Stimulated activated CD4-positive, alpha-beta T cell treated with anti-CD3 and anti-CD28 coated beads, Interleukin-12 subunit alpha, Interleukin-12 subunit beta, amount 100 ng/mL, for 48 hours (primary cell): ENCODE data around the gene MYO15B.

Experiments used
- DNase-seq, 3 donors: peaks; one replicate each; pipeline ENCODE4 v3.0.0-alpha.2; 2020; ENCODE audit warnings: low read depth in 2 of 3, low spot score in 1 of 3

MYO15B gene

DNA sequence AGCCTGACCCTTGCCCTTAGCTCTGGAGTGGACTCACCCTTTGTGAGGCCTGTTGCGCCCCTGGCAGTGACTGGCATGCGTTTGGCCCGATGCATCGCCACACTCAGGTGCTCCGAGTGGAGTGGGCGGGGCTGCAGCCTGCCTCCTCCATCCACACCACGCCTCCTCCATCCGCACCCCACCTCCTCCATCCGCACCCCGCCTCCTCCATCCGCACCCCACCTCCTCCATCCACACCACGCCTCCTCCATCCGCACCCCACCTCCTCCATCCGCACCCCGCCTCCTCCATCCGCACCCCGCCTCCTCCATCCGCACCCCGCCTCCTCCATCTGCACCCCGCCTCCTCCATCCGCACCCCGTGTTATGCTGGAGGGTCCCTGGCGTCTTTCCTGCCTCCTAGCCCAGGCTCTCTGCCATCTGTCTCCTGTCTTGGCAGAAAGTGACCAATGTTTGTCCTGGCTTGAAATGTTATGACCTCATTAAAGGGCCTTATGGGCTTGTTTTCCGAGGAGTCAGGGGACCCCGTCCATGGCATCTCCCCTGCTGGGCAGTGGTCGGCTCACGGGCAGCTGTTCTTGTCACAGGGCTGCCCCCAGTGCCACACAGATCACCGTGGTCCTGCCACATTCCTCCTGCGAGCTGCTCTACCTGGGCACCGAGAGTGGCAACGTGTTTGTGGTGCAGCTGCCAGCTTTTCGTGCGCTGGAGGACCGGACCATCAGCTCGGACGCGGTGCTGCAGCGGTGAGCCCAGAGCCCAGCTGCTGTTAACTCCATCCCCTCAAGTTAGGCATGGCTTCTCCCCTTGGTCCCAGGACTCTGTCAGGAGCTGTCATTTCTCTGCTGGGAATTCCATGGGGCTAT is 28.7 kb upstream of the MYO15B start:
- DNase-seq, result no peak

GRCh38 chr17:75559958-75560533 is 27.6 kb upstream of the MYO15B start:
- no peak for DNase-seq

DNA sequence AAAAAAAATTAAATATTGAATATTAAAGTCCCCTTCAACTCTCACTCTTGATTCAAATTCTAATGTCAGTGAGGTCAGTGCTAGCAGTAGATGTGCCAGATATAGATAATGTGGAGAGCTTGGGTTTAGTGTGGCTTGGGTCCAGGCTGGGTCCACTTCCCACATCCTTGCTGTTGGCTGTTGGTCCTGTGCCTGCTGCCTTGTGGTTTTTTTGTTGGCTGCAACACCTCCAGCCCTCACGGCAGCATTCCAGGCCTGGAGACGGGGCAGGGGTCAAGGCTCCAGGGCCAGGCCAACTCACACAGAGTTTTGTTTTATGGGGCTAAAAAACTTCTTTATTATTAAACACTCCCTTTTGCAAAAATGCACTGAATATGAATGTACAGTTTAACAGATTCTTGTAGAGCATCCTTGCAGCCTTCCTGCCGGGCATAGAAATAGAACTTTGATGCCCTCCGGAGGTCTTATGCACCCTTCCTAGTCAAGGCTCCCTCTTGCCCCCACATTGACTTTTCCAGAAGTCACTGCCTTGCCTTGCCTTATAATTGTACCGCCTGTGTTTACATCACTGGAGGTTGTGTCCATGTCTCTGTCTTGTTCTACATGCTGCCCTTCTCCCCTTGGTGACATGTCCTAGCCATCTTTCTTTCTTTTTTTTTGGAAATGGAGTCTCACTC is 25.5 kb upstream of the MYO15B start:
- DNase-seq, result no peak

- no peak for DNase-seq
These were observed 24.4 kb upstream of the MYO15B start for GRCh38 chr17:75563063-75563758.

DNA sequence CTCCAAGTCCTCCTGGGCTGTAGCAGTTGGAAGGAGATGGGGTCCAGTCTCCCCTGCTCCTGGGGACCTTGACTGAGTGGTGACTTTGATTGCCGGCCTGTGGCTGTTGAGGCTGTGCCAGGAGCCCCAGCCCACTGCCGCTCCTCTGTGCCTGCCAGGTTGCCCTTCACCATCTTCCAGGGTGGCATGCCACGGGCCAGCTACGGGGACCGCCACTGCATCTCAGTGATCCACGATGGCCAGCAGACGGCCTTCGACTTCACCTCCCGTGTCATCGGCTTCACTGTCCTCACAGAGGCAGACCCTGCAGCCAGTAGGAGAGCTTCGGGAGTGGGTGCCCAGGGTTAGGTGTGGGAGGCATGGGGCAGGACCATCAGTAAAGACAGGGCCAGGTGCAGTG is 23.4 kb upstream of the MYO15B start:
- DNase-seq, result no peak

DNA sequence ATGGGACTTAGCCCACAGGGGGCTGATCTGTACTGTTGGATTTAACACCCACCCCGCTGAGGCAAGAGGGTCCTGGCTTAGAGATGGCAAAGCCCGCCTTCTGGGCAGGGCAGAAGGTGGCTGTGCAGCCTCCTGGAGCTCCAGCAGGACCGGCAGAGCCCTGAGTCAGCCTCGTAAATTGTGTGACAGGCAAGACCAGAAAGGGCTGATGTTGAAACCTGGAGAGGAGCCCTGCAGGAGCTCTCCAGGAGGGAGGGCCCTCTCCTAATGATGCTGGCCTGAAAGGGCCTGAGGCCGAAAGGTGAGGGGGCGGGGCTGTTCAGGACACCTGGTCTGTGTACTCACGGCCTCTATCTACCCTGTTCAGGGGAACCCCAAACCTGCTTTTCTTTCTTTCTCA is 22.5 kb upstream of the MYO15B start:
- no peak for DNase-seq

DNA sequence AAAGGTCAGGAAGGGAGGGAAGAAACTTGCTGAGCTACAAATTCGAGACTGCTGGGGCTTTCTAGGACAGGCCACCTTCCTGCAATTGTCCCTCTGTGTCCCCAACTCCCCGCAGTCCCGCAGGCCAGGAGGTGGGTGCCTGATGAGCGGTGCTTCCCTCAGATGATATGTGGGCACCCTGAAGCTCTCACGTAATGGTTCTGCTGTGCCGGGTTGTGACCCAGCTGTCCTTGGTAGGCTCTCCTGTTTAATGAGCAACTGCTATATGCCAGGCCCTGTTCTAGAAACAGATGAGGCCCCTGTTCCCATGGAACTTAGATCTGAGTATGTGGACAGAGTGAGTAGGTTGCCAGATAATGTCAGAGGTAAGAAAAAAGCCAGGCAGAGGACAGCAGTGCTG is 22.0 kb upstream of the MYO15B start:
- no peak for DNase-seq

DNA sequence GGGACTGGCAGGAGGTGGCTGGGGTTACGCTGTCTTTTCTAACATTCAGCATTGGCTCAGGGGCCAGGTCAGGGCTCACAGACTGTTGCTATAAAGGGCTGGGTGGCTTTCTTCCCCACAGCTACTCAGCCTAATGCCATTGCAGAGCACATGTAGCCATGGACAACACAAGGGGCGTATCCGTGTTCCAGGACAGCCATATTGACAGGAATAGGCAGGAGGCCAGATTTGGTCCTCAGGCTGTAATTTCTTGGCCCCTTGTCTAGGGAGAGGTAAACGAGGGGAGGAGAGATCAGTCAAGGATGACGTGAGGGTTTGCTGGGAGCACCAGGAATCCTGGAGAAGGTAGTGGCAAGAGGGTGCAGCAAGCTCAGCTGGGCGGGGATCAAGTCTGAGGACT is 21.2 kb upstream of the MYO15B start:
- no peak for DNase-seq

DNA sequence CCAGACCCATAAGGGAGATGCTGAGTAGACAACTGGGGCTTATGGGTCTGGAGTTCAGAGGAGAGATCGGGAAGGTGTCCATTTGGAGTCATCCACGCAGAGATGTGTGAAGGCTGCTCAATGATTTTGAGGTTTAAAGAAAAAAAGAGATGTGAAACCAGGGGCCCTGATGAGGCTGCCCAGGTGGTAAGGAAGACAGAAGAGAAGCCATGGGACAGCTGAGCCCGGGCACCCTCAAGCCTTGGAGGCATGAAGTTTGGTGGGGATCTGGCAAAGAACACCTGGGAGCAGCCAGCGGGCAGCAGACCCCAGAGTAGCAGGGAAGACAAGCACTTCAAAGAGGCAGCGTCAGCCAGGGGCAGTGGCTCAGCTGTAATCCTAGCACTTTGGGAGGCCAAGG is 20.8 kb upstream of the MYO15B start:
- DNase-seq, result no peak

DNA sequence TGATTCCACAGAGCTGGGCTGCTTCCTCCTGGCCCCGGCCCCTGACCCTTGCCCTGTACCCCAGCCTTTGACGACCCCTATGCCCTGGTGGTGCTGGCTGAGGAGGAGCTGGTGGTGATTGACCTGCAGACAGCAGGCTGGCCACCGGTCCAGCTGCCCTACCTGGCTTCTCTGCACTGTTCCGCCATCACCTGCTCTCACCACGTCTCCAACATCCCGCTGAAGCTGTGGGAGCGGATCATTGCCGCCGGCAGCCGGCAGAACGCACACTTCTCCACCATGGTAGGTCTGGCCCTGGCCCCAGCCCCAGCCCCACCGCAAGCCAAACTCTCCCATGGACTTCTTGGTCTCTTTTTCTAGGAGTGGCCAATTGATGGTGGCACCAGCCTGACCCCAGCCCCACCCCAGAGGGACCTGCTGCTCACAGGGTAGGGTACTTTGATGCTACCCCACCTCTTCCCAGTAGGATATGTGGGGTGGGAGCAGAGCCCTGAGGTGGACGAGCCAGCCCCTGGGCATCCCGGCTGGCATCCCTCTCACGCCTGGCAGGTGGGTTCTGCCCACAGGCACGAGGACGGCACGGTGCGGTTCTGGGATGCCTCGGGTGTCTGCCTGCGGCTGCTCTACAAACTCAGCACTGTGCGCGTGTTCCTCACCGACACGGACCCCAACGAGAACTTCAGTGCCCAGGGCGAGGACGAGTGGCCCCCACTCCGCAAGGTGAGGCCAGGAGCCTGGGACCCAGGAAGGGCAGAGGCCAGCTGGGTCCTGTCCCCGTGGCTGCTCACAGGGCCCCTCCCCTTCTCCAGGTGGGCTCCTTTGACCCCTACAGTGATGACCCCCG is 19.0 kb upstream of the MYO15B start:
- DNase-seq, result no peak

- no peak for DNase-seq
These were observed 17.4 kb upstream of the MYO15B start for GRCh38 chr17:75570034-75570676.

GRCh38 chr17:75570772-75571171 is 16.8 kb upstream of the MYO15B start:
- no peak for DNase-seq

GRCh38 chr17:75571197-75571884 is 16.3 kb upstream of the MYO15B start:
- no peak for DNase-seq

- no peak for DNase-seq
These were observed 15.8 kb upstream of the MYO15B start for GRCh38 chr17:75571885-75572215.

GRCh38 chr17:75572713-75573539 is 14.7 kb upstream of the MYO15B start:
- no peak for DNase-seq

GRCh38 chr17:75573540-75573957 is 14.1 kb upstream of the MYO15B start:
- DNase-seq, result no peak

DNA sequence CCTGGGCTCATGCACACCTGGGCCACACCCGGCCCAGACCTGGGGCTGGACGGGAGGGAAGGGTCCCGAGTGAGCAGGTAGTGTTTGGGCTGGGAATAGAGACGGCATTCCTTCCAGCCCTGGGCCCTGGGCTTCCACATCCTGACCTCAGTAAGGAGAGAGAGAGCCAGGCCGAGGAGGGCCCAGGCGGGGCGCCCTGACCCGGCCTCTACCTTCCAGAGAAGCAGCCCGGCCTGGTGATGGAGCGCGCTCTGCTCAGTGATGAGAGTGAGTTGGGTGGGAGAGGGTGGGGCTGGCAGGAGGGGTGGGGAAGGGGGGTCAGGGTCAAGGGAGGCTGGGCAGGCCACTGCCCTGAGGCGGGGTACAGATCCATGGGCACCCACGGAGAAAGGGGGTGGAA is 13.6 kb upstream of the MYO15B start:
- no peak for DNase-seq

- DNase-seq, result no peak
These were observed 13.1 kb upstream of the MYO15B start for GRCh38 chr17:75574404-75575036.
